Sigmoid colon (tissue), 7 donors: Measurements from ENCODE around the gene IL6R. TPM values are rescaled to one million over a fixed set of nuclear protein-coding genes. Genes with fewer than 3 reads are reported as not detected.

Source experiments
- DNase-seq: peaks from one replicate; pipeline ENCODE4 v3.0.0-alpha.2; 2019
- H3K27ac ChIP-seq, 4 donors: fragments of 200-600 bp; sonication (generic); one replicate each; pipeline ENCODE4 v1.5.1; 2016 to 2019; ENCODE audit warnings: mild to moderate bottlenecking in 1 of 4
- H3K27me3 ChIP-seq, 3 donors: fragments of 200-600 bp; sonication (generic); one replicate each; pipeline ENCODE4 v1.5.1; 2019; ENCODE audit warnings: mild to moderate bottlenecking in 1 of 3
- H3K36me3 ChIP-seq, 4 donors: fragments of 200-600 bp; sonication (generic); one replicate each; pipeline ENCODE4 v1.5.1; 2016 to 2019
- H3K4me1 ChIP-seq, 4 donors: fragments of 200-600 bp; sonication (generic); one replicate each; pipeline ENCODE4 v1.5.1; 2017 to 2019
- H3K4me3 ChIP-seq, 4 donors: fragments of 200-600 bp; sonication (generic); one replicate each; pipeline ENCODE4 v1.5.1; 2017 to 2019; ENCODE audit warnings: mild to moderate bottlenecking in 2 of 4, moderate library complexity in 1 of 4
- H3K9me3 ChIP-seq, 4 donors: fragments of 200-600 bp in 3 of 4; sonication (generic) in 3 of 4; one replicate each; pipeline versions ENCODE4 v1.5.1 to v1.6.1; 2013 to 2019
- CTCF ChIP-seq, 4 experiments: fragments of 450-650 bp in 3 of 4; fragments of 200-600 bp in 1 of 4; IDR thresholded peaks; one replicate each; pipeline ENCODE4 v1.5.1; 2016 to 2019; ENCODE audit warnings: antibody characterized with exemption in 4 of 4, mild to moderate bottlenecking in 3 of 4, moderate library complexity in 2 of 4
- EP300 ChIP-seq, 4 donors: sonication (generic); formaldehyde crosslinking; IDR thresholded peaks; one replicate each; pipeline ENCODE4 v1.6.1; 2017; ENCODE audit warnings: antibody characterized with exemption in 4 of 4
- POLR2A ChIP-seq, 2 donors: fragments of 450-650 bp; IDR thresholded peaks; one replicate each; pipeline ENCODE4 v1.6.1; 2016; ENCODE audit warnings: antibody characterized with exemption in 2 of 2, mild to moderate bottlenecking in 2 of 2, moderate library complexity in 2 of 2
- POLR2AphosphoS5 ChIP-seq, 4 donors: sonication (generic); formaldehyde crosslinking; IDR thresholded peaks; one replicate each; pipeline ENCODE4 v1.6.1; 2017; ENCODE audit warnings: antibody characterized with exemption in 4 of 4
- WGBS, 2 donors: extraction: QIAGEN DNeasy Blood & Tissue Kit; methylation state at CpG; one replicate each; pipeline ENCODE4 v1.1.7; 2013; 5-methylcytosine and 5-hydroxymethylcytosine counted together
- intact Hi-C: fragments of 100-400 bp; cut with DNase I; formaldehyde crosslinking; loops from one replicate; pipeline ENCODE4 v1.15.1; 2023
- polyA plus RNA-seq, 3 donors: library from polyadenylated mRNA; stranded (reverse); fragments of 200-250 nt; gene quantifications; one replicate each; pipeline ENCODE4 v1.2.3, GENCODE V29; 2013
- total RNA-seq, 4 donors: library from RNA; depleted of rRNA; stranded (reverse); fragments of >200 nt; gene quantifications; one replicate each; pipeline ENCODE4 v1.1.0, GENCODE V29; 2016
- donor health status: healthy with polysubstance abuse.
- donor health status: Bipolar disorder and iron deficiency.
- donor health status: healthy.

The IL6R gene
- total and polyA plus RNA-seq, 7 donors = 3.0 to 40.2 (median 22.9) TPM

GRCh38 chr1:154453574-154454352 lies 48.6 kb downstream of the IL6R start:
- peaks cover 12 to 97% (median 58%) of the 10 kb centered on the region in 4 donors for H3K36me3 ChIP-seq
- H3K4me1 ChIP-seq = peaks cover 0 to 10% (median 8%) of the 10 kb centered on the region in 4 donors
- no peaks in the 10 kb centered on the region for H3K9me3 ChIP-seq
- TF ChIP-seq CTCF (IDR thresholded peaks at IDR 0.05) (no peak), POLR2AphosphoS5 (IDR thresholded peaks at IDR 0.05) (no peak), EP300 (IDR thresholded peaks at IDR 0.05) (no peak), POLR2A (IDR thresholded peaks at IDR 0.05) (no peak)
- no peaks in the 10 kb centered on the region for H3K27me3 ChIP-seq
- intact Hi-C loops = no loop called here
- WGBS, 2 donors = 65 to 72% methylated on average over 5 of the region's 5 CpGs
- peak overlapping the region in 2 of 4 donors; percentile 6 to 47 for H3K27ac ChIP-seq
- H3K4me3 ChIP-seq = no peak overlapping the region
- DNase-seq = no peak

GRCh38 chr1:154454386-154455120 lies 49.4 kb downstream of the IL6R start:
- Histone ChIP-seq H3K4me1 (peaks cover 0 to 13% (median 8%) of the 10 kb centered on the region in 4 donors), H3K27ac (no peak overlapping the region), H3K27me3 (no peaks in the 10 kb centered on the region), H3K9me3 (no peaks in the 10 kb centered on the region), H3K4me3 (no peak overlapping the region), H3K36me3 (peaks cover 9 to 99% (median 55%) of the 10 kb centered on the region in 4 donors)
- no peak for DNase-seq
- TF ChIP-seq POLR2AphosphoS5 (IDR thresholded peaks at IDR 0.05) = no peak
- TF ChIP-seq POLR2A (IDR thresholded peaks at IDR 0.05) = no peak
- TF ChIP-seq EP300 (IDR thresholded peaks at IDR 0.05) = no peak
- no peak for TF ChIP-seq CTCF (IDR thresholded peaks at IDR 0.05)
- WGBS, 2 donors = 84 to 93% methylated on average over 5 of the region's 5 CpGs
- intact Hi-C loops = no loop called here

GRCh38 chr1:154456631-154457030 lies 51.5 kb downstream of the IL6R start:
- no peaks in the 10 kb centered on the region for H3K9me3 ChIP-seq
- H3K27ac ChIP-seq = peak overlapping the region in 1 of 4 donors; percentile 8
- peaks cover 7 to 99% (median 38%) of the 10 kb centered on the region in 4 donors for H3K36me3 ChIP-seq
- 93 to 94% methylated on average over 6 of the region's 6 CpGs for WGBS, 2 donors
- DNase-seq = no peak
- H3K4me1 ChIP-seq = peaks cover 0 to 13% (median 8%) of the 10 kb centered on the region in 4 donors
- H3K4me3 ChIP-seq = no peak overlapping the region
- no peaks in the 10 kb centered on the region for H3K27me3 ChIP-seq
- intact Hi-C loops = no loop called here
- TF ChIP-seq POLR2A (IDR thresholded peaks at IDR 0.05) (no peak), EP300 (IDR thresholded peaks at IDR 0.05) (no peak), CTCF (IDR thresholded peaks at IDR 0.05) (no peak), POLR2AphosphoS5 (IDR thresholded peaks at IDR 0.05) (no peak)

- peak overlapping the region in 1 of 4 donors; percentile 54 for H3K27ac ChIP-seq
- intact Hi-C loops = no loop called here
- H3K9me3 ChIP-seq = no peaks in the 10 kb centered on the region
- H3K36me3 ChIP-seq = peaks cover 7 to 95% (median 22%) of the 10 kb centered on the region in 4 donors
- peaks cover 0 to 23% (median 13%) of the 10 kb centered on the region in 4 donors for H3K4me1 ChIP-seq
- no peaks in the 10 kb centered on the region for H3K27me3 ChIP-seq
- H3K4me3 ChIP-seq = no peak overlapping the region
- DNase-seq = no peak
- TF ChIP-seq CTCF (IDR thresholded peaks at IDR 0.05) (no peak), EP300 (IDR thresholded peaks at IDR 0.05) (no peak), POLR2AphosphoS5 (IDR thresholded peaks at IDR 0.05) (peak in 1 of 4 donors; percentile 7), POLR2A (IDR thresholded peaks at IDR 0.05) (no peak)
Observed at GRCh38 chr1:154459080-154459479, 53.9 kb downstream of the IL6R start.
